ENCODE measurements around the gene MORN3.
A peak's percentile ranks its signal among the peaks of the same experiment; 100 is the strongest.
"Not testable (repeated sequence)": the region's sequence is repeated elsewhere in the genome, so short reads cannot be mapped to it uniquely, and the experiment has no call there.

The MORN3 gene

DNA sequence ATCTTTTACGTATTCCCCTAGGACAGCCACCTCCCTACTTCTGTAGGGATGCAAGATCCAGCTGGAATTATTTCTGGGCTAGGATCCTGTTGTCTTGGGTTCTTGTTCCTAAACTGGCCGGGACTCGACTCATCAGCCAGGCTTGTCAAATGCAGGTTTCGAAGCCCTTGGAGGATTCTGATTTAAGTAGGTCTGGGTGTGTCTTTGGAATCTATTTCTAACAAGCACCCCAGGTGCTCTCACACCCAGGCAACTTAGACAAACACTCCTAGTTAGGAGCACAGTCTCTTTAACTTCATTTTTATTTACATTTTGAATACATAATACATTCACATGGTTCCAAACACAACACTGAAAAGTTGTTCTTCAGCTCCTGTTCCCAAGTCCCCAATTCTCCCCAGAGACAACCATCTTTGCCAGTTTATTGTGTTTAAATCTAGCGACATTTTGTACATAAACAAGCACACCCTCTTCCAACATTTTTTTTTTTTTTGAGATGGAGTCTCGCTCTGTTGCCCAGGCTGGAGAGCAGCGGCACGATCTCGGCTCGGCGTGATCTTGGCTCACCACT, 20.9 kb downstream of the MORN3 start:
- Mint-ChIP-seq H3K27me3 (no peaks in the 10 kb centered on the region), H3K36me3 (peaks cover 53% of the 10 kb centered on the region), H3K9me3 (no peaks in the 10 kb centered on the region), H3K27ac (peak overlapping the region; percentile 69), H3K4me3 (no peak overlapping the region), H3K4me1 (peaks cover 41% of the 10 kb centered on the region)
- CTCF ChIA-PET, result interaction anchor here (3.8 kb wide), 1 partner anchor 21 kb away, joined by 17 read pairs; the partner anchor contains the start of gene MORN3
- DNase-seq, result no peak

DNA sequence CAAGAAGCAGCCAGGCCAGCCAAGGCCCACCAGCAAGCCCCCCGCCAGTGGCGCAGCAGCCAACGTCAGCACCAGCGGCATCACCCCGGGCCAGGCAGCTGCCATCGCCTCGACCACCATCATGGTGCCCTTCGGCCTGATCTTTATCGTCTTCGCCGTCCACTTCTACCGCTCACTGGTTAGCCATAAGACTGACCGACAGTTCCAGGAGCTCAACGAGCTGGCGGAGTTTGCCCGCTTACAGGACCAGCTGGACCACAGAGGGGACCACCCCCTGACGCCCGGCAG, 28.2 kb downstream of the MORN3 start:
- Mint-ChIP-seq H3K4me1 (peaks cover 46% of the 10 kb centered on the region), H3K27ac (peak overlapping the region; percentile 60), H3K36me3 (peaks cover 49% of the 10 kb centered on the region), H3K27me3 (no peaks in the 10 kb centered on the region), H3K9me3 (no peaks in the 10 kb centered on the region), H3K4me3 (no peak overlapping the region)
- DNase-seq, result no peak
- CTCF ChIA-PET, result interaction anchor here (1.5 kb wide), 1 partner anchor 27 kb away, joined by 3 read pairs; no protein-coding TSS in a partner anchor

DNA sequence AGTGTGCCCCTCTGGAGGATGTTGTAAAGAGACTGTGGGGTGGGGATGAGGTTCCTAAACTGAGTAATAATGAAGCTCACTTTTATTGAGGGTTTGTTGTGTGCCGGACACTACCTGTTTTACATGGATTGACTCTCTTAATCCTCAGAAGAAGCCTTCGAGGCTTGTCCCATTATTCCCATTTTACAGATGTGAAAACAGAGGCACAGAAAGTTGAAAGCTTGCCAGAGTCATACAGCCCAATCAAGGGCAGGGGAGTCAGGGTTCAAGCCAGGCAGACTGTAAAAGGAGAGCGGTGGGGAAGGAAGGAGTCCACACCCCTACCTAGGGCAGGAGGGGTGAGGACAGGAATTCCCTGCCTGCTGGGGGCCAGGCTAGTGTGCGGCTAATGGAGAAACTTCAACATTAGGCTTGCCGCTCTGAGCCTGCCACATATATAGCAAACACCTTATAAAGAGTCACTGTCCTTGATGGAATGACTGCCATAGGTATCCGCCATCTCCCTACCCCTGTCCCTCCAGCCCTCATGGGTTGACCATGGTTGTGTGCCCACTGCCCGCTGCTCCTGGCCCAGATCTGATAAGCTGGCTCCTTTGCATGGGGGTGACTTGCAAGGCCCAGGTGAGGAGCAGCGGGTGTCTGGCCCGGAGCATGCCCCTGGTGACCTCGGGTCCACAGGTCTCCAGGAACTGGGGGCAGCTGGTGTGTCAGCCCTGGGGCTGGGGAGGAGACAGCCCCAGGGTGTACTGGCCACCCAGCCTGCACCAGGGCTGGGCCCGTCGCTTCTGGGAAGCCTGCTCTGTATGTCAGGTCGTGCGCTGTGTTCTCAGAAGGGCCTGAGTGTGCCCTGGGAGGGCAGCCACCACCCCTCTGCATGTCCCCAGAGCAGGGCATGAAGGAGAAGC, 30.9 kb downstream of the MORN3 start:
- H3K27ac Mint-ChIP-seq, result peak overlapping the region; percentile 90
- H3K4me3 Mint-ChIP-seq, result no peak overlapping the region
- no peaks in the 10 kb centered on the region for H3K27me3 Mint-ChIP-seq
- peaks cover 65% of the 10 kb centered on the region for H3K4me1 Mint-ChIP-seq
- no peak for DNase-seq
- no peaks in the 10 kb centered on the region for H3K9me3 Mint-ChIP-seq
- peaks cover 44% of the 10 kb centered on the region for H3K36me3 Mint-ChIP-seq
- CTCF ChIA-PET, result interaction anchor here (1.2 to 3.8 kb wide), 5 partner anchors 8 to 30 kb away, joined by 3 to 19 read pairs (median 5); partner anchors contain the start of genes MORN3 and ORAI1

DNA sequence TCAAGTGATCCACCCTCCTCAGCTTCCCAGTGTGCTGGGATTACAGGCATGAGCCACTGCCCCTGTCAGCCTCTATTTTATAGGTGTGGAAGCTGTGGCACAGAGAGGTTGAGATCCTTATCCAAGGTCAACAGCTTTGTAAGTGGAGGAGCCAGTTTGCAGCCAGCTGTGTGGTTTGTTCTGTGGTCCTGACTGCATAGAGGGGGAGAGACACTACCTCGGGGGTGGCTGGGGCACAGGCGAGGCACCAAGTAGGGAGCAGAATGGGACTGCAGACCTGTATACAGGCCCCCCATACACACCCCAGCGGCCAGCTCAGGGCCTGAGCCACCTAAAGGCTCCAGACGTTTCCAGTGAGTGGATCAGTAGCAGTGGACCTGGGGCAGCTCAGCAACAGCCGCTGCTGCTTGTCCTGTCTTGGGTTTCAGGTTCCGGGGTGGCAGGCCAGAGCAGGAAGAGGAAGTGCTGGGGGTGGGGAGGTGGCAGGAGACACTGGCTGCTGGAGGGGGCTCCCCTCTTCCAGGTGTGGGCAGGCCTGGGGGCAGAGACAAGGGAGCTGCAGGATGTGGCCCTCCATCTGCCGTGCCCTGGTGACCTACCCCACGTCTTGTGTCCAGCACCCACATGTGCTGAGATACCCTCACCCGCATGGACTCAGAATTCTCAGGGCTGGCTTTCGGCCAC, 32.1 kb downstream of the MORN3 start:
- H3K4me1 Mint-ChIP-seq, result peaks cover 76% of the 10 kb centered on the region
- H3K36me3 Mint-ChIP-seq, result peaks cover 52% of the 10 kb centered on the region
- H3K27ac Mint-ChIP-seq, result peak overlapping the region; percentile 90
- no peaks in the 10 kb centered on the region for H3K9me3 Mint-ChIP-seq
- CTCF ChIA-PET, result interaction anchor here (0.5 to 3.8 kb wide), 5 partner anchors 10 to 34 kb away, joined by 3 to 19 read pairs (median 5); partner anchors contain the start of genes MORN3 and ORAI1
- peak overlapping the region; percentile 50 for H3K4me3 Mint-ChIP-seq
- H3K27me3 Mint-ChIP-seq, result no peaks in the 10 kb centered on the region
- peak; percentile 77 for DNase-seq

DNA sequence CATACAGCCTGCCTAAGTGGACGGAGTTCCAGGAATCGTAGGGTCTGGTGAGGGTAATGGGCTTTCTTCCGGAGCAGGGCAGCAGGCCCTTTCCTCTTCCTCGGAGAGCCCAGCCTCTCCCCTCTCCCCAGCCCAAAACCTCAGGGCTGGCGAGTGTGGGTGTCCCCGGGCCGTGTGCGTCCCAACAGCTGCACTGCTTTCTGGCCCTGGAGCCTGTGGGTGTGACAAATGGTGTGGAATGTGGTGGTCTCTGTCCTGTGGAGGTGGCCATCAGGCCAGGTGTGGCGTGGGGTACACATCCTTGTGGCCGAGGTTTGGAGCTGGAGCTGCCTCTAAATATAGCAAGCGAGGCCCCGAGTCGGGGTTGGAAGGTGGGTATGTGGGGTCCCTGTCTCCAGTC, 34.6 kb downstream of the MORN3 start:
- Mint-ChIP-seq H3K36me3 (peaks cover 54% of the 10 kb centered on the region), H3K9me3 (no peaks in the 10 kb centered on the region), H3K27ac (peak overlapping the region; percentile 90), H3K27me3 (no peaks in the 10 kb centered on the region), H3K4me3 (no peak overlapping the region), H3K4me1 (peaks cover 82% of the 10 kb centered on the region)
- CTCF ChIA-PET, result interaction anchor here (0.8 to 3.8 kb wide), 2 partner anchors 34 to 59 kb away, joined by 3 to 14 read pairs; partner anchors contain the start of gene MORN3
- DNase-seq, result no peak

DNA sequence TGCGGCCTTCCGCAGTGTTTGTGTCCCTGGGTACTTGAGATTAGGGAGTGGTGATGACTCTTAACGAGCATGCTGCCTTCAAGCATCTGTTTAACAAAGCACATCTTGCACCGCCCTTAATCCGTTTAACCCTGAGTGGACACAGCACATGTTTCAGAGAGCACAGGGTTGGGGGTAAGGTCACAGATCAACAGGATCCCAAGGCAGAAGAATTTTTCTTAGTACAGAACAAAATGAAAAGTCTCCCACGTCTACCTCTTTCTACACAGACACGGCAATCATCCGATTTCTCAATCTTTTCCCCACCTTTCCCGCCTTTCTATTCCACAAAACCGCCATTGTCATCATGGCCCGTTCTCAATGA, 35.6 kb downstream of the MORN3 start:
- H3K4me3 Mint-ChIP-seq, H3K27ac Mint-ChIP-seq, H3K27me3 Mint-ChIP-seq, DNase-seq, H3K9me3 Mint-ChIP-seq: not testable (repeated sequence)
- Mint-ChIP-seq H3K4me1 (peaks cover 89% of the 10 kb centered on the region), H3K36me3 (peaks cover 60% of the 10 kb centered on the region)
- CTCF ChIA-PET, result interaction anchor here (2.4 kb wide), 1 partner anchor 36 kb away, joined by 11 read pairs; the partner anchor contains the start of gene MORN3

DNA sequence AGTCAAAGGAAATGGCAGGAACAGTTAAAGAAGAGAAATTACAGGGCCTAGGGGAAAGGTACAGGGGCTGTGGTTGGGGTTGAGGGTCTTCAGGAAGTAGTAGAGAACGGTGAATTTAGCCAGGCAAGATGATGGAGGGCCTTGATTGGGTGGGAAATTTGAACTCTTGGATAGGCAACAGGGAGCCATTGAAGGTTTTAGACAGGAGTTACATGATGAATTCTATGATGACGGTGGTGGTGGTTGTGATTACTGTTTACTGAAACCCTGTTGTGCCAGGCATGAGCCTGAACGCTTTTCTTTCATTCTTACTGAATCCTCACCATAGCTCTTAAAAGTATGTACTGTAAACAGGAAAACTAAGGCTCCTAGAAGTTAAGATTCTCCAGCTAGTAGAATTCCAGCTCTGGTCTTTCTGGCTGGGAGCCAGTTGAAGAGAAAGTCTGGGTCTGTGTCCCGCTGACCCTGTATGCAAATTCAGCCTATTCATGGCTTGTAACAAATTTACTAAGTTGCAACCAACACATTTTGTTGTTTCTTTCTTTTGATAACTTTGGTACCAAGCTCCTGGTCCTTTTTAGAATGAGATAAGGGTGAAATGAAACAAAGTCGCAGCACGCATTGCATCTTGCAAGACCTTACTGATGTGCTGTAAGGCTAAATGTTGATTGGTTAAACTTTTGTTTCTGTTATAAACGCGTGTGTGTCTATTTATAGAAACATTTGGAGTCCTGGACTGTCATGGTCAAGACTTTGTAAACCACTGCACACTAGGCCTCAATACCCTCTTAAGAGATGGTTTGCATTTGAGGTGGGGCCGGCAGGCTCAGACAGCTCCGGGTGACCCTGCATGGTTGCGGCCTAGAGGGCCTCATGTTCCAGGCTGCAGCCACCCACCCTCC, 37.1 kb downstream of the MORN3 start:
- Mint-ChIP-seq H3K9me3 (no peaks in the 10 kb centered on the region), H3K4me1 (peaks cover 81% of the 10 kb centered on the region), H3K36me3 (peaks cover 62% of the 10 kb centered on the region), H3K27me3 (no peaks in the 10 kb centered on the region), H3K27ac (peak overlapping the region; percentile 77), H3K4me3 (peak overlapping the region; percentile 37)
- DNase-seq, result no peak
- CTCF ChIA-PET, result interaction anchor here (1.1 to 2.4 kb wide), 2 partner anchors 37 to 78 kb away, joined by 3 to 11 read pairs; partner anchors contain the start of gene MORN3

DNA sequence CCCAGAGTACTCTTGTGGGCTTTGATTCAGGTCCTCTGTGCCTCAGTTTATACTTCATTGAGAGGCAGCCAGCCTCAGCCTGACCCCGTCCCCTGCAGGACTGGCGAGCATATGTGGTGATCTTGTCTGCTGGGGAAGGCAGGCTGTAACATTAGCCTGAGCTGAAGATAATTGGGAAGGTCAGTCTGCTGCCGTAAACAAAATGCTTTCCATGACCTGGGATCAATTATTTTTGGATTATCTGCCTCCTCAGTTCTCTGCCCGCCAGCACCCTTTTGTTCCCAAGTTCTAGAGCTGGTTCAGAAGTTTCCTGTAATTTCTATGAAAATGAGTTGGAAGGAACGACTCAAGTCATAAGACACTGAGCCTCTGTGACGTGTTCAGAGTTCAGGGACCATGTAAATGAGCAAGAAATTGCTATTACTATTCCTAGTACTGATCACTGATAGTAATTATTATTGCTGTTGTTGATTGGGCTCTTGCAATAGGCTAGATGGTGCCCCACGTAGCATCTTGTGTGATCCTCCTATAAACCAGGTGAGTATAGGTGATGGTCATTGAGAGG, 38.6 kb downstream of the MORN3 start:
- Mint-ChIP-seq H3K4me1 (peaks cover 70% of the 10 kb centered on the region), H3K4me3 (peak overlapping the region; percentile 49), H3K27ac (peak overlapping the region; percentile 64), H3K9me3 (no peaks in the 10 kb centered on the region), H3K36me3 (peaks cover 56% of the 10 kb centered on the region), H3K27me3 (no peaks in the 10 kb centered on the region)
- no peak for DNase-seq
- CTCF ChIA-PET, result interaction anchor here (0.9 to 7.1 kb wide), 3 partner anchors 9 to 39 kb away, joined by 3 to 96 read pairs (median 4); partner anchors contain the start of gene MORN3

DNA sequence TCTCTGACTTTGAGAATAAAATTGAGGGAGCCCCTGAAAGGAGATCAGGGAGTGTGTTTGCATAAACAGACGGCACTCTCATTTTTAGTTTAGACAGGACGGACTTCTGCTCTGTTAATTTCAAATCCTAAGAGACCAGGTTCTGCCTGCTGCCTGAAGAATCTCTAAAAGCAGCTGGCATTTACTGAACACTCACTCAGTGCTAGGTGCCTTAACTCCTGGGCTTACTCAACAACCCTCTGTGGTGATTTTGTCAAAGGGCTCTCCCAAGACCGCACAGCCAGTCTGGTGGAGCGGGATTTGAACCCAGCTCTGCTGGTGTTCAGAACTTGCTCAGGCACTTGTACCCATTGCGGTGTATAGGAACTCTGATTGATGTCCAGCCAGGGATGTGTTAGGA, 40.9 kb downstream of the MORN3 start:
- CTCF ChIA-PET, result interaction anchor here (1.1 to 7.1 kb wide), 8 partner anchors 9 to 163 kb away, joined by 3 to 96 read pairs (median 4); partner anchors contain the start of gene MORN3
- no peak for DNase-seq
- H3K36me3 Mint-ChIP-seq, result peaks cover 49% of the 10 kb centered on the region
- H3K4me3 Mint-ChIP-seq, result peak overlapping the region; percentile 97
- H3K27ac Mint-ChIP-seq, result peak overlapping the region; percentile 96
- H3K9me3 Mint-ChIP-seq, result no peaks in the 10 kb centered on the region
- H3K4me1 Mint-ChIP-seq, result peaks cover 65% of the 10 kb centered on the region
- no peaks in the 10 kb centered on the region for H3K27me3 Mint-ChIP-seq

DNA sequence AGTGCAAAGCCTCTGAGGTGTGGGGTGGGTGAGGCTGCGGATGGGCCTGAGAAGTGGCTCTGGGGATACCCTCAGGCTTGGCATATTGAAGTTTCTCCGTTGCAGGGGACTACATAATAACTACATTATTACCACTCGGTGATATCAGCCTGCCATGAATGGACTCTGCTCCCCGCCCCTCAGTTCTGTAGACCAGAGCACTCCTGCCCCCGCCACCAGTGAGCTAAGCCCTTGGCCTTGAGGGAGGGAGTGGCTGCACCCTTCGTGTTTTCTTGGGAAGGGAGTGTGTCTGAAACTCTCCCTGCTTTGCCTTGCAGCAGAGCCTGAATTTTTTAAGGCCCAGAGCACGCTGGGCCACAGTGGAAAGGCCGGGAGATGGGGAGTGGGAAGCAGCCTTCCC, 41.4 kb downstream of the MORN3 start:
- peaks cover 48% of the 10 kb centered on the region for H3K36me3 Mint-ChIP-seq
- H3K27me3 Mint-ChIP-seq, result no peaks in the 10 kb centered on the region
- H3K4me1 Mint-ChIP-seq, result peaks cover 62% of the 10 kb centered on the region
- peak overlapping the region; percentile 96 for H3K27ac Mint-ChIP-seq
- DNase-seq, result peak; percentile 34
- no peaks in the 10 kb centered on the region for H3K9me3 Mint-ChIP-seq
- CTCF ChIA-PET, result interaction anchor here (0.7 to 7.1 kb wide), 14 partner anchors 9 to 166 kb away, joined by 3 to 96 read pairs (median 4); partner anchors contain the start of gene MORN3
- H3K4me3 Mint-ChIP-seq, result peak overlapping the region; percentile 97

DNA sequence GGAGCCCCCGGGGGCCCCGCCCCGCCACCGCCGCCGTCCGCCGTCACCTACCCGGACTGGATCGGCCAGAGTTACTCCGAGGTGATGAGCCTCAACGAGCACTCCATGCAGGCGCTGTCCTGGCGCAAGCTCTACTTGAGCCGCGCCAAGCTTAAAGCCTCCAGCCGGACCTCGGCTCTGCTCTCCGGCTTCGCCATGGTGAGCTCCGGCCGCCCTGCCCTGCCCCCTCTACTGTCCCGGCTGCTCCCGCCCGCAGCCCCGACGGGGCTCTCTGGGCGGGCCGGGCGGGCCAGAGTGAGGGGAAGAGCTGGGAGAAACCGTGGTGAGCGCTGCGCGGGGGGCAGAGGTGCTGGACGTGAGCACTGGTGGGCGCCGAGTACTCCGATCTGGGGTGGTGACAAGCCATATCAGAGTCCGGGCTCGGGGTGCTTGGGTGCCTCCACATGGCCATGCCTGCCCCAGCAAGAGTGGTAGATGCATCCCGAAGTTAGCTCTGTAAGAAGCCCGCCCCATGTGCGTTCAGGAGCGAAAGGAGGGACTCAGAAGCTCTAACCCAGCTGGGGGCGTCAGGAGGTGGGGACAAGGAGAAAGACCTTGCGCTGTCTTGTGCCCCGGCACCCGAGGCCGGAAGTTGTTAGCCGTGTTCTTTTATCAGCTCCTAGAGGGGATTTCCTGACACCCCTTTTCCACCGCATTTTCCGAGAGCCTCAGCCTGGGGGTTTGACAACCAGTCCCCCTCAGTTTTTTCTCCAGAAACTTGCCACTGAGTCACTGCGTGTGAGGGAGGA, 42.4 kb downstream of the MORN3 start:
- peak; percentile 90 for DNase-seq
- no peaks in the 10 kb centered on the region for H3K9me3 Mint-ChIP-seq
- CTCF ChIA-PET, result interaction anchor here (0.7 to 7.1 kb wide), 20 partner anchors 10 to 481 kb away, joined by 3 to 96 read pairs (median 6); partner anchors contain the start of gene MORN3
- H3K27me3 Mint-ChIP-seq, result no peaks in the 10 kb centered on the region
- H3K27ac Mint-ChIP-seq, result peak overlapping the region; percentile 96
- H3K4me1 Mint-ChIP-seq, result peaks cover 52% of the 10 kb centered on the region
- H3K4me3 Mint-ChIP-seq, result peak overlapping the region; percentile 97
- H3K36me3 Mint-ChIP-seq, result peaks cover 39% of the 10 kb centered on the region
